B cell (primary cell): ENCODE data around the gene PCSK2. TPM values are rescaled to one million over a fixed set of nuclear protein-coding genes. Genes with fewer than 3 reads are reported as not detected.

Source experiments
- ATAC-seq: fragments of 200-7000 bp; cut with Tn5 transposase; one replicate; pipeline ENCODE4 v1.10.0; 2021; ENCODE audit warnings: low read depth, mild to moderate bottlenecking, moderate number of reproducible peaks, moderate library complexity
- CTCF ChIA-PET: fragments of 350-600 bp; sonication (Branson Sonifier 250); formaldehyde crosslinking; loops from one replicate; lab custom pipeline; 2021; ENCODE audit warnings: antibody characterized with exemption, inconsistent platforms; lab: Charles Lee
- POLR2A ChIA-PET: fragments of 350-600 bp; sonication (Branson Sonifier 250); formaldehyde crosslinking; loops from one replicate; lab custom pipeline; 2021; ENCODE audit warnings: antibody characterized with exemption; lab: Charles Lee
- DNase-seq: peaks from one replicate; pipeline ENCODE4 v3.0.0; 2013
- H2AFZ ChIP-seq: 2 replicates; pipeline ENCODE4 v1.6.1; 2012; ENCODE audit warnings: mild to moderate bottlenecking, low read depth, low read length; ENCODE audit not compliant: insufficient read depth, poor library complexity, severe bottlenecking
- H3K27ac ChIP-seq, 2 donors: 1 replicate in 1 of 2; 2 replicates in 1 of 2; pipeline ENCODE4 v1.5.1; 2012 to 2013; ENCODE audit warnings: low read length in 2 of 2, mild to moderate bottlenecking in 2 of 2, moderate library complexity in 1 of 2
- H3K27me3 ChIP-seq, 4 experiments: fragments of 200-600 bp in 1 of 4; sonication (generic) in 1 of 4; replicated peaks in 1 of 4; 1 replicate in 2 of 4; 2 replicates in 2 of 4; pipeline versions ENCODE4 v1.6.1 to v1.7.0; 2013 to 2016; ENCODE audit warnings: low read length in 3 of 4, mild to moderate bottlenecking in 2 of 4, mixed read lengths in 1 of 4, moderate library complexity in 1 of 4; ENCODE audit not compliant: insufficient read depth in 4 of 4, control insufficient read depth in 3 of 4; ENCODE audit errors: control extremely low read depth in 1 of 4
- H3K36me3 ChIP-seq, 2 experiments: replicated peaks in 1 of 2; 1 replicate in 1 of 2; 2 replicates in 1 of 2; pipeline versions ENCODE4 v1.6.1 to v1.7.1; 2013; ENCODE audit warnings: low read length in 1 of 2; ENCODE audit not compliant: insufficient read depth in 2 of 2, control insufficient read depth in 1 of 2; ENCODE audit errors: control extremely low read depth in 1 of 2, extremely low read depth in 1 of 2
- H3K4me1 ChIP-seq, 2 donors: fragments of 200-600 bp in 1 of 2; sonication (generic) in 1 of 2; 1 replicate in 1 of 2; 2 replicates in 1 of 2; pipeline versions ENCODE4 v1.5.1 to v1.6.1; 2013 to 2017; ENCODE audit warnings: low read length in 2 of 2; ENCODE audit not compliant: control insufficient read depth in 2 of 2, insufficient read depth in 2 of 2
- H3K4me2 ChIP-seq: replicated peaks from 2 replicates; pipeline ENCODE3; 2012; ENCODE audit warnings: mild to moderate bottlenecking, low read depth, low read length; ENCODE audit not compliant: poor library complexity, severe bottlenecking
- H3K4me3 ChIP-seq, 5 experiments: fragments of 200-600 bp in 1 of 5; sonication (generic) in 1 of 5; 1 replicate in 3 of 5; 2 replicates in 2 of 5; pipeline versions ENCODE4 v1.5.1 to v1.7.0; 2011 to 2016; ENCODE audit warnings: low read length in 4 of 5, mild to moderate bottlenecking in 4 of 5, low read depth in 2 of 5, control low read depth in 1 of 5, moderate library complexity in 1 of 5; ENCODE audit not compliant: insufficient read depth in 1 of 5; ENCODE audit errors: control extremely low read depth in 1 of 5, extremely low read depth in 1 of 5
- H3K79me2 ChIP-seq: fragments of 200-600 bp; sonication (generic); one replicate; pipeline ENCODE4 v1.6.0; 2016; ENCODE audit warnings: low read length; ENCODE audit not compliant: control insufficient read depth, insufficient read depth
- H3K9ac ChIP-seq: fragments of 200-600 bp; sonication (generic); 2 replicates; pipeline ENCODE4 v1.6.1; 2017; ENCODE audit warnings: mild to moderate bottlenecking, low read length, moderate library complexity
- H3K9me3 ChIP-seq, 3 donors: one replicate each; pipeline versions ENCODE4 v1.6.1 to v1.7.1; 2013; ENCODE audit warnings: low read length in 2 of 3; ENCODE audit not compliant: control insufficient read depth in 2 of 3, insufficient read depth in 1 of 3; ENCODE audit errors: control extremely low read depth in 1 of 3
- H4K20me1 ChIP-seq: 2 replicates; pipeline ENCODE4 v1.6.0; 2012; ENCODE audit warnings: mild to moderate bottlenecking, low read length; ENCODE audit not compliant: insufficient read depth, control insufficient read depth, poor library complexity, severe bottlenecking
- H3K27ac Mint-ChIP-seq: one replicate; pipeline ENCODE4 v1.8.0; 2021; ENCODE audit warnings: mixed read lengths
- H3K27me3 Mint-ChIP-seq: one replicate; pipeline ENCODE4 v1.8.0; 2021; ENCODE audit warnings: mixed read lengths
- H3K4me1 Mint-ChIP-seq: one replicate; pipeline ENCODE4 v1.8.0; 2021; ENCODE audit warnings: mixed read lengths
- H3K4me3 Mint-ChIP-seq: one replicate; pipeline ENCODE4 v1.8.0; 2021; ENCODE audit warnings: mixed read lengths
- H3K9me3 Mint-ChIP-seq: one replicate; pipeline ENCODE4 v1.8.0; 2022; ENCODE audit warnings: mixed read lengths; ENCODE audit not compliant: insufficient read depth
- CTCF ChIP-seq: fragments of 200-600 bp; IDR thresholded peaks from one replicate; pipeline ENCODE4 v1.8.0; 2022; ENCODE audit warnings: antibody characterized with exemption, mild to moderate bottlenecking
- EZH2 ChIP-seq: IDR thresholded peaks from 2 replicates; pipeline ENCODE4 v1.6.1; 2012; ENCODE audit warnings: borderline replicate concordance, low read depth, mild to moderate bottlenecking, moderate library complexity, low read length; ENCODE audit not compliant: insufficient read depth, poor library complexity, severe bottlenecking
- WGBS: methylation state at CpG from one replicate; pipeline ENCODE4 v1.1.5; 2013; ENCODE audit warnings: missing lambda C conversion rate; ENCODE audit not compliant: insufficient coverage; 5-methylcytosine and 5-hydroxymethylcytosine counted together
- intact Hi-C: fragments of 100-400 bp; cut with micrococcal nuclease; formaldehyde crosslinking; loops from one replicate; pipeline ENCODE4 v1.10.0; 2022
- polyA plus RNA-seq: library from polyadenylated mRNA; depleted of rRNA; stranded (reverse); fragments of >200 nt; gene quantifications from 2 replicates; pipeline ENCODE4 v1.2.3, GENCODE V29; 2012
- total RNA-seq, 2 donors: library from RNA; stranded (reverse); fragments of 120-200 nt in 1 of 2; gene quantifications; 1 replicate in 1 of 2; 2 replicates in 1 of 2; pipeline versions ENCODE4 v1.2.3 to v1.2.4, GENCODE V29; 2013 to 2022

Gene PCSK2
- total and polyA plus RNA-seq, 2 donors (not counting 1 experiment from before 2014, with no cell fraction given): not detected

GRCh38 chr20:17394411-17394810 is 167.6 kb downstream of the PCSK2 start:
- no peaks in the 10 kb centered on the region for H3K9me3 ChIP-seq
- H3K4me1 Mint-ChIP-seq: no peaks in the 10 kb centered on the region
- H3K4me2 ChIP-seq: no peak overlapping the region
- H3K79me2 ChIP-seq: no peaks in the 10 kb centered on the region
- ChIA-PET POLR2A (no interaction called here), CTCF (no interaction called here)
- peaks cover 0 to 3% (median 0%) of the 10 kb centered on the region in 4 experiments for H3K27me3 ChIP-seq
- no peaks in the 10 kb centered on the region for H3K9me3 Mint-ChIP-seq
- H3K9ac ChIP-seq: no peak overlapping the region
- H2AFZ ChIP-seq: no peak overlapping the region
- TF ChIP-seq CTCF (no peak), EZH2 (no peak)
- no peaks in the 10 kb centered on the region for H4K20me1 ChIP-seq
- no peak for ATAC-seq
- no peaks in the 10 kb centered on the region for H3K36me3 ChIP-seq
- intact Hi-C loops: no loop called here
- 90% methylated on average over 4 of the region's 5 CpGs for WGBS
- no peak for DNase-seq
- H3K27me3 Mint-ChIP-seq: peaks cover 5% of the 10 kb centered on the region
- no peak overlapping the region for H3K27ac ChIP-seq
- H3K4me3 Mint-ChIP-seq: no peak overlapping the region
- H3K27ac Mint-ChIP-seq: no peak overlapping the region
- no peak overlapping the region for H3K4me3 ChIP-seq
- no peaks in the 10 kb centered on the region for H3K4me1 ChIP-seq

GRCh38 chr20:17395729-17396128 is 168.9 kb downstream of the PCSK2 start:
- ATAC-seq: no peak
- H3K4me1 Mint-ChIP-seq: no peaks in the 10 kb centered on the region
- no peak overlapping the region for H2AFZ ChIP-seq
- no peak overlapping the region for H3K27ac ChIP-seq
- no peaks in the 10 kb centered on the region for H3K36me3 ChIP-seq
- H3K4me3 Mint-ChIP-seq: no peak overlapping the region
- H3K4me1 ChIP-seq: no peaks in the 10 kb centered on the region
- H3K27me3 ChIP-seq: peaks cover 0 to 3% (median 0%) of the 10 kb centered on the region in 4 experiments
- H4K20me1 ChIP-seq: no peaks in the 10 kb centered on the region
- no peak overlapping the region for H3K4me3 ChIP-seq
- no peaks in the 10 kb centered on the region for H3K9me3 Mint-ChIP-seq
- no peak overlapping the region for H3K9ac ChIP-seq
- WGBS: 86% methylated on average over 3 of the region's 3 CpGs
- peaks cover 11% of the 10 kb centered on the region for H3K27me3 Mint-ChIP-seq
- no peaks in the 10 kb centered on the region for H3K79me2 ChIP-seq
- ChIA-PET CTCF (no interaction called here), POLR2A (no interaction called here)
- no peaks in the 10 kb centered on the region for H3K9me3 ChIP-seq
- DNase-seq: no peak
- TF ChIP-seq EZH2 (no peak), CTCF (no peak)
- intact Hi-C loops: no loop called here
- H3K27ac Mint-ChIP-seq: no peak overlapping the region
- H3K4me2 ChIP-seq: no peak overlapping the region
